Activated naive CD4-positive, alpha-beta T cell treated with anti-CD3 and anti-CD28 coated beads, Interleukin-2, amount 50 U/mL, for 72 hours (primary cell): Measurements from ENCODE around the gene RAD52. TPM values are rescaled to one million over a fixed set of nuclear protein-coding genes. Genes with fewer than 3 reads are reported as not detected.

Experiments used
- ATAC-seq, 2 donors: fragments of 150-1000 bp; cut with Tn5 transposase; 2 replicates each; pipeline ENCODE4 v1.10.0; 2021; ENCODE audit warnings: mild to moderate bottlenecking in 2 of 2, moderate library complexity in 2 of 2
- DNase-seq, 2 donors: peaks; one replicate each; pipeline ENCODE4 v3.0.0; 2021 to 2022; ENCODE audit warnings: low spot score in 2 of 2
- H3K27ac Mint-ChIP-seq, 2 donors: one replicate each; pipeline ENCODE4 v1.8.0; 2022; ENCODE audit warnings: mild to moderate bottlenecking in 2 of 2, mixed read lengths in 2 of 2
- H3K36me3 Mint-ChIP-seq, 2 donors: one replicate each; pipeline ENCODE4 v1.8.0; 2022; ENCODE audit warnings: mixed read lengths in 2 of 2
- H3K9me3 Mint-ChIP-seq, 2 donors: one replicate each; pipeline ENCODE4 v1.8.0; 2022; ENCODE audit warnings: mixed read lengths in 2 of 2
- total RNA-seq, 2 donors: library from RNA; stranded (reverse); gene quantifications; one replicate each; pipeline ENCODE4 v1.2.3, GENCODE V29; 2022

The RAD52 gene
- total RNA-seq, 2 donors from 2014 or later, result 3.1 to 19.0 TPM

- no peaks in the 10 kb centered on the region for H3K36me3 Mint-ChIP-seq
- DNase-seq (no peak), ATAC-seq (no peak)
- H3K27ac Mint-ChIP-seq, result peak overlapping the region in 1 of 2 donors; percentile 12
- no peaks in the 10 kb centered on the region for H3K9me3 Mint-ChIP-seq
Measured at GRCh38 chr12:907413-908185, 41.9 kb downstream of the RAD52 start.

DNA sequence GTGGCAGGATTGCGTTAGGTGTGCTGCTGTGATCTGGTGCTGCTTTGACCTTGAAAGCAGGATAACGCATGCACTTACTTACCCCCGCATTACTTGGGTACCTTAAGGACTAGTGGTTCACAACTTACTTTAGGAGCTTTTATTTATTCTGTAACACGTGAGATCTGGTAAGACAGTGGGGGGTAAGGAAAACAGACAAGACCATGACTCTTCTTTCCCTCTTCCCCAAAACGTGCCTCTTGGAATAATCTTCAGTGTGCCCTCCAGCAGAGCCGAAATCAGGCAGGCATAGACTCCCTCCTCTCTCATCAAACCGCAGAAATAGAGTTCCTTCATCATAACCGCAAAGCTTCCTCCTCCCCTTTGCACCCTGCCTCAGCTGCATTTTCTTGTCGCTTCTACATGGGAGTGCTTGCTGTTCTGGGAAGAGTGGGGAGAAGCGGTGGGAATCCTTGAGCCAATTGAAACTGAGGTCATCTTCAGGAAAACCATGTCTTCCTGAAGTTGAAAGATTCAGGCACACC lies 43.4 kb downstream of the RAD52 start:
- Mint-ChIP-seq H3K27ac (peak overlapping the region; percentile 57 to 63), H3K9me3 (no peaks in the 10 kb centered on the region), H3K36me3 (no peaks in the 10 kb centered on the region)
- ATAC-seq (no peak), DNase-seq (no peak)

GRCh38 chr12:905261-906031 lies 44.0 kb downstream of the RAD52 start:
- Mint-ChIP-seq H3K27ac (peak overlapping the region; percentile 57 to 63), H3K9me3 (no peaks in the 10 kb centered on the region), H3K36me3 (no peaks in the 10 kb centered on the region)
- peak; percentile 60 to 75 for ATAC-seq
- DNase-seq, result no peak

DNA sequence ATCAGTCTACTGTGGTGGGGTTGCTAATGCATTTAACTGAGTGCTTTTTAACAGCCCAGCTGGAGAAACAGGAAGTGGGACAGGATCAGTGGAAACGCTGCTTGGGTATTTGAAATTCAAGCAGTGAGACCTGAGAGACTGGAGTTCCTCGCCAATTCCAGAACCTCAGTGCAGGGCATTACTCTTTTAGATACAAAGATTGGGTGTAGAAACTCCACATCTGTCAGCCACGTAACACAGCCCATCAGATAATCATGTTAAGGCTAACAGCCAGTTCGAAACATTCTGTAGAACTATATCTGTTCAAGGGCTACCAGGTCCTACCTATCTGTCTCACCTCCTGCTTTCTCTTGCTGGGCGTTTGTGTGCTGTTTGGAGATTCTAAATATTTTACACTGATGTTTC lies 45.5 kb downstream of the RAD52 start:
- no peak overlapping the region for H3K27ac Mint-ChIP-seq

DNA sequence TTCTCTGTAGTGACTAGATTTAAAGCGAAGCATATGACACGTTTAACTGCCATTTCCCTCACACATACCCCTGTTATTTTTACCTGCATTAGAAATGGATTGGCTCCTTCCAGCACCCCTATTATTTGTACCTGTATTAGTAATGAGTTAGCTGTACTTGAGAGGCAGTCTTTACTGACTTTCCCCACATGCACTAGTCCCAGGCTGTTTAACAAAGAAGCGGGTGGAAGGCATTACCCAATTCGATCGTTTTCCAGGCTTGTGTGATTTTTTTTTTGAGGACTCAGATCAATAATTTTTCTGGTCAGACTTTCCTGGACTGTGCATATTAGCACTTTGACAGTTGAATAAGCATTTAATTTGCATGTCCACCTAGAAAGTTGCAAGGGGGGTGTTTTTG lies 46.4 kb downstream of the RAD52 start:
- Mint-ChIP-seq H3K27ac (peak overlapping the region; percentile 35 to 53), H3K9me3 (no peaks in the 10 kb centered on the region), H3K36me3 (no peaks in the 10 kb centered on the region)
- DNase-seq, result no peak
- ATAC-seq, result no peak

More for the DNA sequence above, 45.5 kb downstream of the RAD52 start:
- DNase-seq (no peak), ATAC-seq (no peak)
- no peaks in the 10 kb centered on the region for H3K9me3 Mint-ChIP-seq
- H3K36me3 Mint-ChIP-seq, result no peaks in the 10 kb centered on the region

DNA sequence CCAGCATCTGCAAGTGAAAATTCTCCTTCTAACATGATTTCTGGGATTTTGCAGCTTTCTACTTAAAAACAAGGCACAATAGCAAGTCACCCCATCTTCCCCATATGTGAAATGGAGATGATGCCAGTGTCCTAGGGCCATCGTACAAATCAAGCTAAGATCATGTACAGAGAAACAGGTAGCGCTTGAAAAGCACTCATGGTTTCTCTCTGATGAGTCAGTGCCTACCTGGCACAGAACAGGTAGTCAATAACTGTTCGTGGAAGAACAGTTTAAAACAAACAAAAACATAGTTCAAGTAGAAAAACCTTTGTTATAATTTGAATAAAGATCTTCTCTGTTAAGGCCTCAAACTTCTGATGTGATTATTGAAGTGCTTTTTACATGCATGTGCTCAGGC lies 46.9 kb downstream of the RAD52 start:
- ATAC-seq (no peak), DNase-seq (no peak)
- H3K36me3 Mint-ChIP-seq, result no peaks in the 10 kb centered on the region
- H3K27ac Mint-ChIP-seq, result peak overlapping the region in 1 of 2 donors; percentile 35
- H3K9me3 Mint-ChIP-seq, result no peaks in the 10 kb centered on the region

DNA sequence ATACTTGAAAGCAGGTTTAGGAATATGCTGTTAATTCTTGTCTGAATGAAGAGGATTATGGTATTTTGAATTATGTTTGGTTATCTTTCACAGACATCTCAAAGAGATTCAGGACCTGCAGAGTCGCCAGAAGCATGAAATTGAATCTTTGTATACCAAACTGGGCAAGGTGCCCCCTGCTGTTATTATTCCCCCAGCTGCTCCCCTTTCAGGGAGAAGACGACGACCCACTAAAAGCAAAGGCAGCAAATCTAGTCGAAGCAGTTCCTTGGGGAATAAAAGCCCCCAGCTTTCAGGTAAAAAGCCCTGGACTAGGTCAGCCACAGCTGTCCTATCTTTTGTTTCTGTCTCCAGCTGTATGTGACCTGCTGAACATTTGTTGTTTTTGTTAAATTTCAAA lies 52.1 kb downstream of the RAD52 start:
- ATAC-seq (no peak), DNase-seq (no peak)
- no peaks in the 10 kb centered on the region for H3K9me3 Mint-ChIP-seq
- peak overlapping the region in 1 of 2 donors; percentile 26 for H3K27ac Mint-ChIP-seq
- H3K36me3 Mint-ChIP-seq, result no peaks in the 10 kb centered on the region

GRCh38 chr12:896031-896430 lies 53.5 kb downstream of the RAD52 start:
- DNase-seq (no peak), ATAC-seq (no peak)
- Mint-ChIP-seq H3K9me3 (no peaks in the 10 kb centered on the region), H3K36me3 (no peaks in the 10 kb centered on the region), H3K27ac (no peak overlapping the region)

DNA sequence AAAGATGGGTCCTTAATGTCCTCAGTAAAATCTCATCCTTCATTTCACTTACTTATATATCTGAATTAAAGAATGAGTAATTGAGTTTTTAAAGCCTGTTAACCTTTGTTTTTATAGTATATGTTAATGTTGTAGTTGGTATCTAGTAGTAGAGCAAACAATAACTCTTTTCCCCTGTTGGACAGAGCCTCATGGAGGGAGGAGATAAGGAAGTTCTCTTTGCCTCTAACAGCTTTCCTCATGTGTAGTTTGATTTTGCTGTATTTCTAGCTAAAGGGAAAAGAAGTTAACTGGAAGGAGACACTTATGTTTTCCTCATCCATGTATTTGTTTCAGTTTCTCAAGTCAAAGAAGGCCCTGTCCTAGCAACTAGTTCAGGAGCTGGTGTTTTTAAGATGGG lies 55.3 kb downstream of the RAD52 start:
- Mint-ChIP-seq H3K27ac (no peak overlapping the region), H3K9me3 (no peaks in the 10 kb centered on the region), H3K36me3 (peaks cover 0 to 4% of the 10 kb centered on the region in 2 donors)
- DNase-seq (no peak), ATAC-seq (no peak)

DNA sequence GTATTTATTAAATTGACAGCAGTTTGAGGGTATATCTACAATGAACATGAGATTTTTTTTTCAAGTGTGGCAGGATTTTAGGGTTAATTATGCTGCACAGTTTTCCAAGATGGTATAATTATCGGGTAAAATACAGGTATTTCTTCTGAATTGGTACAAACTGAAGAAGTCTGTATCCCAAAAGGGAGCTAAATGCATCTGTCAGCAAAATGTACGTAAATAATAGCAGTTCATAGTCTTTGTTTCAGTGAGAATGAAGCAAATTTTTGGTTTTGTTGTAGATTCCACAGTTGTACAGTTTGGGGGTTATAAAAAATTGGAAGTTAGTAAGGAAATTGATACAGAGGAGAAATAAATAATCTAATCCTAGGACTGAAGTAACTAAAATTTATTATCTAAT lies 63.3 kb downstream of the RAD52 start:
- ATAC-seq (no peak), DNase-seq (no peak)
- no peak overlapping the region for H3K27ac Mint-ChIP-seq
- H3K9me3 Mint-ChIP-seq, result no peaks in the 10 kb centered on the region
- H3K36me3 Mint-ChIP-seq, result peaks cover 4 to 30% of the 10 kb centered on the region in 2 donors

GRCh38 chr12:885701-886100 lies 63.8 kb downstream of the RAD52 start:
- H3K9me3 Mint-ChIP-seq, result no peaks in the 10 kb centered on the region
- ATAC-seq (peak; percentile 13 to 31), DNase-seq (no peak)
- H3K36me3 Mint-ChIP-seq, result peaks cover 4 to 30% of the 10 kb centered on the region in 2 donors
- peak overlapping the region; percentile 11 to 84 for H3K27ac Mint-ChIP-seq

GRCh38 chr12:884746-885414 lies 64.6 kb downstream of the RAD52 start:
- Mint-ChIP-seq H3K27ac (peak overlapping the region; percentile 11 to 88), H3K36me3 (peaks cover 5 to 30% of the 10 kb centered on the region in 2 donors)
- ATAC-seq, result peak in 1 of 2 donors; percentile 29

GRCh38 chr12:880656-881055 lies 68.8 kb downstream of the RAD52 start:
- DNase-seq, result no peak
- H3K27ac Mint-ChIP-seq, result no peak overlapping the region
- H3K36me3 Mint-ChIP-seq, result peaks cover 10 to 23% of the 10 kb centered on the region in 2 donors

More at GRCh38 chr12:884746-885414, 64.6 kb downstream of the RAD52 start:
- no peak for DNase-seq
- no peaks in the 10 kb centered on the region for H3K9me3 Mint-ChIP-seq

GRCh38 chr12:879641-880040 lies 69.9 kb downstream of the RAD52 start:
- DNase-seq, result no peak
- H3K36me3 Mint-ChIP-seq, result peaks cover 7 to 13% of the 10 kb centered on the region in 2 donors
- no peak for ATAC-seq
- peak overlapping the region in 1 of 2 donors; percentile 1 for H3K27ac Mint-ChIP-seq
- no peaks in the 10 kb centered on the region for H3K9me3 Mint-ChIP-seq

More at GRCh38 chr12:880656-881055, 68.8 kb downstream of the RAD52 start:
- no peaks in the 10 kb centered on the region for H3K9me3 Mint-ChIP-seq
- ATAC-seq, result no peak

GRCh38 chr12:873954-874353 lies 75.5 kb downstream of the RAD52 start:
- ATAC-seq, result peak; percentile 38 to 76
- H3K27ac Mint-ChIP-seq, result no peak overlapping the region
- no peaks in the 10 kb centered on the region for H3K9me3 Mint-ChIP-seq
- DNase-seq, result no peak
- H3K36me3 Mint-ChIP-seq, result no peaks in the 10 kb centered on the region

- Mint-ChIP-seq H3K9me3 (no peaks in the 10 kb centered on the region), H3K27ac (no peak overlapping the region), H3K36me3 (peaks cover 0 to 5% of the 10 kb centered on the region in 2 donors)
- ATAC-seq (peak; percentile 34 to 88), DNase-seq (no peak)
Measured at GRCh38 chr12:870378-870777, 79.1 kb downstream of the RAD52 start.

DNA sequence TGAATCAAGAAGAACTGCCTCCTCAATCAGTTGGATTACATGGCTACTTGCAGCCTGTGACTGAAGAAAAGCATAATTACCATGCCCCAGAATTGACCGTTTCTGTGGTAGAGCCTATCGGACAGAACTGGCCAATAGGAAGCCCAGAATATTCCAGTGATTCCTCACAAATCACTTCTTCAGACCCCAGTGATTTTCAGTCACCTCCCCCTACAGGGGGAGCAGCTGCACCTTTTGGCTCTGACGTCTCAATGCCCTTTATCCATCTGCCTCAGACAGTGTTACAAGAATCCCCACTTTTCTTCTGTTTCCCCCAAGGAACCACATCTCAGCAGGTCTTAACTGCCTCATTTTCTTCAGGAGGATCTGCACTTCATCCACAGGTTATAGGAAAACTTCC lies 80.8 kb downstream of the RAD52 start:
- no peak for ATAC-seq
- no peaks in the 10 kb centered on the region for H3K9me3 Mint-ChIP-seq
- no peak for DNase-seq
- peaks cover 0 to 5% of the 10 kb centered on the region in 2 donors for H3K36me3 Mint-ChIP-seq
- no peak overlapping the region for H3K27ac Mint-ChIP-seq
